ENCODE data around the gene POTEJ.
"Not testable (repeated sequence)": the region's sequence is repeated elsewhere in the genome, so short reads cannot be mapped to it uniquely, and the experiment has no call there.

POTEJ gene

GRCh38 chr2:130608276-130609001, 2.8 kb upstream of the POTEJ start:
- not testable (repeated sequence) for DNase-seq

DNA sequence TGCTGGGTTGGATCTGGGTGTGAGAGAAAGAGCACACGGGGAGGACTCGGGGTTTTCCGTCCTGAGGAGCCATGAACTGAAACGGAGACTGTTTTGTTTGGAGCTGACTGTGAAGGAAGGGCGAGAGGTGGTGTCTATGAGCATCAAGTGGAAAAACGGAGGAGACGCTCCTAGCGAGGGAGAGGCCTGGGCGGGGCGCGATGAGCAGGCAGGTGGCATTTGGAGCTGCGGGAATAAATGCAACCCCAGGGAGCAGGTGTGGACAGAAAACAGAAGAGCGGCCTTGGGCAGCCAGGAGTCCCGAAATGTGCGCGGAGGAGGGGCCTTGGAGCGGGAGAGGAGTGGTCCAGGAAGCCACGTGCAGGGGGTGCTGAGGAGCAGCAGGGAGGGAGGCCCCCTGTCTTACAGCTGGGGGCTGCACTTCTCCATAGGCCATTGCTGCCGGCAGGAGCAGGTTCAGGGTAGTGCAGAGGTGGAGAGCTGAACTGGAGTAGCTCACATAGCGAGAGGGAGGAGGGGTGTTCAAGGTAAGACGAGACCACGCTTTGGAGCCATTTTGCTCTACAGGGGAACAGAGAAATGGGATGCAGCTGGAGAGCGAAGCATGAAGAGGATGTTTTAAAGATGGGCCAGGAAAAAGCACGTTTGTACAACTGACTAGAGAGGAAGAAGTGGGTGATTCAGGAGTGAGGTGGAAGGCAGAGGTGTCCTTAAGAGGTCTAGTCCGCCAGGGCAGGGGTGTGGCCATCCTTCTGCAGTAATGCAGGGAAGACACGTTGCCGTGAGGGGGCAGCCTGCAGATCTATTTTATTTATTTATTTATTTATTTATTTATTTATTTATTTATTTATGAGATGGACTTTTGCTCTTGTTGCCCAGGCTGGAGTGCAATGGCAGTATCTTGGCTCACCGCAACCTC, 2.0 kb upstream of the POTEJ start:
- DNase-seq = not testable (repeated sequence)

- DNase-seq = not testable (repeated sequence)
Measured at GRCh38 chr2:130610486-130610885, 754 bp upstream of the POTEJ start.

- not testable (repeated sequence) for DNase-seq
Measured at GRCh38 chr2:130628784-130629475, 17.7 kb downstream of the POTEJ start.

GRCh38 chr2:130638973-130639372, 27.7 kb downstream of the POTEJ start:
- not testable (repeated sequence) for DNase-seq

- not testable (repeated sequence) for DNase-seq
Measured at GRCh38 chr2:130641688-130642087, 30.4 kb downstream of the POTEJ start.

- not testable (repeated sequence) for DNase-seq
Measured at GRCh38 chr2:130649285-130649684, 38.0 kb downstream of the POTEJ start.

DNA sequence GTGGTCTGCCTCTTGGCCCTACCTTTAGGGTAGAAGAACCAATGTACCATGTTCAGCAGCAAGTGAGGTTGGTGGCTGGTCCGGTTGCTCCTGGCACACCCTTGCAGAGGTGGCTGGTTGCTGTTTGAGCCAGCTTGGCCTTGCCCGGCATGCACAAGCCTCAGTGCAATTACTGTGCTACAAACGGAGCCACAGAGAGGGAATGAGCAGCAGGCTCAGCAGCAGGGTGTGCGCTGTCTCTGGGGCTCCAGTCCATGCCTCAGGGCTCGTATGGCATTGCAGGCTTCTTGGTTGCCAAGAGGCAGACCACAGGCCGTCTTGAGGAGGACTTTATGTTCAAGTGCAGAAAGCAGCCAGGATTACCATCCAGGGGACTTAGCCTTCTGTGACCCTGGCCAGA, 53.3 kb downstream of the POTEJ start:
- DNase-seq = not testable (repeated sequence)

- not testable (repeated sequence) for DNase-seq
Measured at GRCh38 chr2:130665596-130665995, 54.4 kb downstream of the POTEJ start.

DNA sequence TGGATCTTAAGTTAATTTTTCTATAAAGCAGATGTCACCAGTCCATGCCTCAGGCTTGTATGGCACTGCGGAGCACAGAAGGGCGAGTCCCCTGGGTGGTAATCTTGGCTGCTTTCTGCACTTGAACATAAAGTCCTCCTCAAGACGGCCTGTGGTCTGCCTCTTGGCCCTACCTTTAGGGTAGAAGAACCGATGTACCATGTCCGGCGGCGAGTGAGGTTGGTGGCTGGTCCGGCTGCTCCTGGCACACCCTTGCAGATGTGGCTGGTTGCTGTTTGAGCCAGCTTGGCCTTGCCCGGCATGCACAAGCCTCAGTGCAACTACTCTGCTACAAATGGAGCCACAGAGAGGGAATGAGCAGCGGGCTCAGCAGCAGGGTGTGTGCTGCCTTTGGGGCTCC, 56.3 kb downstream of the POTEJ start:
- not testable (repeated sequence) for DNase-seq

GRCh38 chr2:130670026-130670745, 58.9 kb downstream of the POTEJ start:
- DNase-seq = not testable (repeated sequence)

DNA sequence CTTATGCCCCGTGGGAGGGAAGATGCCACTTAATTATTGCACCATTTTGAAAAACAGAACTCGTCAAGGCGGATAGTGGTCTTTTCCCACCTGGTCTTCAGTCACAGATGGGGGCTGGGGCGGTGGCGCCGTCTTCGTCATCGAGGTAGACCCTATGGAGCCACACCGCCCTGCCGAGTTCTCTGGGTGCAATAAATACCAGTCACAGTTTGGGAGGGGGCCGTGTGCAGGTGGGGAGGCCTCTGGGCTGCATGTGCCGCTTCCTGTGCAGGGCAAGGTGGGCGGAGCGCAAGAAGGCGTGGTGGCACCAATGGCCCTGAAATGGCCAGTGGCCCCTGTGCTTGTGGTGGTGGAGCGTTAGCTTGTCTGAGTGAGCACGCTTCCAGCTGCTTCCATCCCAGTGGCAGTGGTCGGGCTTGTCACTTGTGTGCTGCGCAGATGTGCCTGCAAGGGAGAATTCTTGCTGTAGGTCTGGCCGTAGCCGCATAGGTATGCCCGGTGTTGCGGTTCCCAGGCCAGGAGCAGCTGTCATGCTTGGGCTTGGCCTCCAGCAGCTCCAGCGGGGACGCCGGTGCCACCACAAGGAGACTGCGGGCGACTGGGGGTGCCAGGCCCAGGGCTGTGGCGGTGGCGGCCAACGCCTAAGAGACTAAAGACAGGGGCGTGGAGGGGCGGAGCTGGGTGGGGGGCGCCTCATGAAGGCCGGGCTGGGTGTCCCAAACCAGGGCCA, 81.0 kb downstream of the POTEJ start:
- DNase-seq = not testable (repeated sequence)

DNA sequence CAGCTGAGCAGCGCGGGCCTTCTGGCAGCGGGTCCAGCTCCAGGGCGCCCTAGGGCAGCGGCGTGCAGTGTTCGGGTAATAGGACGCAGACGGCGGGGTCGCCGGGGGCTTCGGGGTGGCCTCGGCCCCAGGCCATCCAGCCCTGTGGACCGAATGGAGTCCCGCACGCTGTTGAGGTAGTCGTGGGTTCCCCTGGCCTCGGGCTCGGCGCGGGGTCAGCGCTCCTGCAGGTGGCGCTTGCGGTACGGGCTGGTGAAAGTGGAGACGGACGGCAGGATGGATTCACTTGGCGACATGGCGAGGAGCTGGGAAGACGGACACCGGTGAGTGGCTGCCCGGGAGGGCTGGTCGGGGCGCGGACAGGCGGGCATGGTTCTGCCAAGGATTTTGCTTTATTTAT, 82.2 kb downstream of the POTEJ start:
- not testable (repeated sequence) for DNase-seq

DNA sequence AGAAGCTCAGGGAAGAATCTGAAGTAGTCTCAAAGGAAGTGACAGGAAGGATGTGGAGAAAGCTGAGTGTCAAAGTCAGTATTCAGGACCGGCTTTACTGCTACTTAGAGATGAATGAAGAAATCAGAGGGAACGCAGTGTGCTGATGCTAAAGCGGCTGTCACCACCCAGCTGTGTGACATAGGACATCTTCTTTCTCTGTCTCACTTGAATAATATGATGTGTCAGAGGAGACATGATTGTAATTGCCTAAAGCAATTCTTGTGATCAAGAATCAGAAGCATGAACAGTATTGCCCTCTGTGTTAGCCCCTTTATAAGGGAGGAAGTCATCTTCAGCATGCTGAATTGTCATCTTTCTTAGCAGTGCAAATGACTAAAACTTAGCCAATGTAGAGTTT, 92.0 kb downstream of the POTEJ start:
- not testable (repeated sequence) for DNase-seq

Measured in NCI-H510A (cell line).